Pancreas (tissue), 10 donors: ENCODE measurements around the gene TMEM120B. TPM values are rescaled to one million over a fixed set of nuclear protein-coding genes. Genes with fewer than 3 reads are reported as not detected.
A peak's percentile ranks its signal among the peaks of the same experiment; 100 is the strongest.

Experiments
- ATAC-seq, 4 donors: fragments of 200-7000 bp; cut with Tn5 transposase; one replicate each; pipeline versions ENCODE4 v1.8.0 to v1.9.1; 2020; ENCODE audit warnings: mild to moderate bottlenecking in 4 of 4, moderate library complexity in 4 of 4
- DNase-seq, 6 donors: peaks; one replicate each; pipeline ENCODE4 v3.0.0-alpha.2; 2020
- FAIRE-seq: peaks from 2 replicates; lab custom pipeline; 2012; peaks lifted over from hg19 to GRCh38; lab: Jason Lieb, UNC
- H3K27ac ChIP-seq, 4 donors: fragments of 200-600 bp; sonication (generic); 1 replicate in 3 of 4; 2 replicates in 1 of 4; pipeline versions ENCODE4 v1.5.0 to v1.8.0; 2020
- H3K27me3 ChIP-seq, 4 donors: fragments of 200-600 bp; one replicate each; pipeline ENCODE4 v1.8.0; 2021
- H3K36me3 ChIP-seq, 3 donors: fragments of 200-600 bp; sonication (generic) in 1 of 3; one replicate each; pipeline versions ENCODE4 v1.5.0 to v1.8.0; 2020 to 2021
- H3K4me1 ChIP-seq, 3 donors: fragments of 200-600 bp; one replicate each; pipeline ENCODE4 v1.8.0; 2021
- H3K4me3 ChIP-seq, 4 donors: fragments of 200-600 bp; sonication (generic) in 2 of 4; one replicate each; pipeline versions ENCODE4 v1.5.0 to v1.8.0; 2020 to 2021
- H3K9me3 ChIP-seq, 4 donors: fragments of 200-600 bp; one replicate each; pipeline ENCODE4 v1.8.0; 2021
- WGBS, 2 donors: extraction: QIAGEN DNeasy Blood & Tissue Kit; methylation state at CpG; one replicate each; pipeline ENCODE4 v1.1.7; 2013; 5-methylcytosine and 5-hydroxymethylcytosine counted together
- intact Hi-C, 3 donors: fragments of 100-400 bp; cut with DNase I; formaldehyde crosslinking; loops; one replicate each; pipeline versions ENCODE4 v1.11.1 to v1.14.2; 2022
- polyA plus RNA-seq, 2 donors: library from polyadenylated mRNA; stranded (reverse); fragments of 200-250 nt; gene quantifications; one replicate each; pipeline ENCODE4 v1.2.3, GENCODE V29; 2013
- total RNA-seq, 6 donors: library from RNA; stranded (reverse); fragmentation: NEBNext Ultra II Directional in 4 of 6; extraction: Animal tissue kit (Norgen Biotek cat#: 25700) in 4 of 6; gene quantifications; one replicate each; pipeline versions ENCODE4 v1.2.1 to v1.2.4, GENCODE V29; 2021 to 2023
- TF ChIP-seq, protein P1 (sequence below), 4 donors: fragments of 200-600 bp; sonication (generic) in 3 of 4; IDR thresholded peaks; one replicate each; pipeline versions ENCODE4 v1.5.0 to v1.8.0; 2021; ENCODE audit warnings: antibody characterized with exemption in 4 of 4
- donor health status: healthy with polysubstance abuse.
- donor health status: DM: no; HTN: no; CAD: no; lungs with moderate emphysema.
- donor health status: DM: no; HTN: no; CAD: no.
- donor health status: control.
- donor health status: control.
- donor health status: Bipolar disorder and iron deficiency.
- donor health status: DM: yes; HTN: yes; CAD: no.
- donor health status: DM: no; HTN: no; CAD: no.
- donor health status: DM: no; HTN: no; CAD: no.
- donor health status: DM: yes; HTN: yes; CAD: no.

The TMEM120B gene
- total and polyA plus RNA-seq, 8 donors, result 8.2 to 19.8 (median 11.4) TPM

DNA sequence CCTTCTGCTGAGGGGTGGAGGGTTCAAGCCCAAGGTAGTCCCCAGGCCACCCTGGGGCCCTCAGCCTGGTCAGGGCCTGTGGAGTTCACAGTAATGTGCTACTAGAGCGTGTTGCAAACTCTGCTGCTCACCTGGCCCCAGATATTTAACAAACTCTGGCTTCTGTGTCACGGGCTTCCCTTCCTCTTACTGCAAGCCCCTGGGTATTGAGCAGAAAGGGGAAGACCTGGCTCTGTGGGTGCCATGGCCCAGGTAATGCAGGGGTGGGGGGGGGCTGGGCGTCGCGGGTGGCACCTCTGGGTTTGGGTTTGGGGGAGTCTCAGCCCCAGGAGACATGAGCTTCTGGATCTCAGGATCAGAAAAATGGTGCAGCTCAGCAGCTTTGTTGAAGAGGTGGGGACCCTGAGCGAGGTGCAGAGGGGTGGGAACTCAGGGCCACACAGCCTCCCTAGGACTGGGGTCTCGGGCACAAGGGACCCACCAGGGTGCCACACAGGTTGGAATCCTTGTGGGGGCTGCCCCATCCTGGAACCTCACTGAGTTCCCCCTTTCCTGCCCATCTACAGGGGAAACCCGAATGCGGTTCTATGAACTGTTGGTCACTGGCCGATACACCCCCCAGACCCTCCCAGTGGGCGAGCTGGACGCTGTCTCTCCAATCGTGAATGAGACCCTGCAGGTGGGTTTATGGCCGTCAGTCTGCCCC, 95.2 kb downstream of the TMEM120B start:
- DNase-seq (peak in 2 of 6 donors; percentile 6 to 41), FAIRE-seq (no peak), ATAC-seq (no peak)
- Histone ChIP-seq H3K27ac (peak overlapping the region in 1 of 4 donors; percentile 28), H3K36me3 (peaks cover 0 to 26% (median 20%) of the 10 kb centered on the region in 3 donors), H3K4me3 (no peak overlapping the region), H3K9me3 (no peaks in the 10 kb centered on the region), H3K27me3 (no peaks in the 10 kb centered on the region), H3K4me1 (peaks cover 0 to 28% (median 4%) of the 10 kb centered on the region in 3 donors)
- TF ChIP-seq, protein P1, sequence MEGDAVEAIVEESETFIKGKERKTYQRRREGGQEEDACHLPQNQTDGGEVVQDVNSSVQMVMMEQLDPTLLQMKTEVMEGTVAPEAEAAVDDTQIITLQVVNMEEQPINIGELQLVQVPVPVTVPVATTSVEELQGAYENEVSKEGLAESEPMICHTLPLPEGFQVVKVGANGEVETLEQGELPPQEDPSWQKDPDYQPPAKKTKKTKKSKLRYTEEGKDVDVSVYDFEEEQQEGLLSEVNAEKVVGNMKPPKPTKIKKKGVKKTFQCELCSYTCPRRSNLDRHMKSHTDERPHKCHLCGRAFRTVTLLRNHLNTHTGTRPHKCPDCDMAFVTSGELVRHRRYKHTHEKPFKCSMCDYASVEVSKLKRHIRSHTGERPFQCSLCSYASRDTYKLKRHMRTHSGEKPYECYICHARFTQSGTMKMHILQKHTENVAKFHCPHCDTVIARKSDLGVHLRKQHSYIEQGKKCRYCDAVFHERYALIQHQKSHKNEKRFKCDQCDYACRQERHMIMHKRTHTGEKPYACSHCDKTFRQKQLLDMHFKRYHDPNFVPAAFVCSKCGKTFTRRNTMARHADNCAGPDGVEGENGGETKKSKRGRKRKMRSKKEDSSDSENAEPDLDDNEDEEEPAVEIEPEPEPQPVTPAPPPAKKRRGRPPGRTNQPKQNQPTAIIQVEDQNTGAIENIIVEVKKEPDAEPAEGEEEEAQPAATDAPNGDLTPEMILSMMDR (IDR thresholded peaks at IDR 0.05), result no peak
- intact Hi-C loops, result no loop called here
- 72 to 74% methylated on average over 14 of the region's 14 CpGs for WGBS, 2 donors

DNA sequence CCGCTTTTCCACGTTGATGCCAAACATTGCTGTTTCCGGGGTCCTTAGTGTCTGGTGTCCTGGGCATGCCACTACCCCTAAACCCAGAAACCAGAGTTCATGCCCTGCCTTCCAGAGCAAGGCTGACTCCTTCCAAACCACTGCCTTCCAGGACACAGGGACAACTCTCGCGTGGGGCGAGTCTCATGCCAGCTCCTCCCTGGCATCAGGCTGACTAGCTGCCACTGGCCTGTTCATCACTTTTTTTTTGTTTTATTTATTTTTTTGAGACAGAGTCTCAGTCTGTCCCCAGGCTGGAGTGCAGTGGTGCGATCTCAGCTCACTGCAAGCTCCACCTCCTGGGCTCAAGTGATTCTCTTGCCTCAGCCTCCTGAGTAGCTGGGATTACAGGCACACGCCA, 96.1 kb downstream of the TMEM120B start:
- peaks cover 0 to 26% (median 20%) of the 10 kb centered on the region in 3 donors for H3K36me3 ChIP-seq
- intact Hi-C loops, result no loop called here
- WGBS, 2 donors, result 89 to 90% methylated on average over 8 of the region's 8 CpGs
- no peaks in the 10 kb centered on the region for H3K27me3 ChIP-seq
- H3K4me1 ChIP-seq, result peaks cover 0 to 37% (median 10%) of the 10 kb centered on the region in 3 donors
- ATAC-seq (no peak), DNase-seq (peak in 2 of 6 donors; percentile 6 to 38), FAIRE-seq (no peak)
- TF ChIP-seq, protein P1 (IDR thresholded peaks at IDR 0.05), result no peak
- H3K9me3 ChIP-seq, result no peaks in the 10 kb centered on the region
- no peak overlapping the region for H3K27ac ChIP-seq
- no peak overlapping the region for H3K4me3 ChIP-seq

DNA sequence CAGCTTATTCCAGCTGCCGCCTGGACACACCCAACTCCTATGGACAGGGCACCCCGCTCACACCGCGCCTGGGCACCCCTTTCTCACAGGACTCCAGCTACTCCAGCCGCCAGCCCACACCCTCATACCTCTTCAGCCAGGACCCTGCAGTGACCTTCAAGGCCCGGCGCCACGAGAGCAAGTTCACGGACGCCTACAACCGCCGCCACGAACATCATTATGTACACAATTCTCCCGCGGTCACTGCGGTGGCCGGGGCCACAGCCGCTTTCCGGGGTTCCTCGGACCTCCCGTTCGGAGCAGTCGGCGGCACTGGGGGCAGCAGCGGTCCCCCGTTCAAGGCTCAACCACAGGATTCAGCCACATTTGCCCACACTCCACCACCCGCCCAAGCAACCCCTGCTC, 97.2 kb downstream of the TMEM120B start:
- intact Hi-C loops, result no loop called here
- WGBS, 2 donors, result 78 to 81% methylated on average over 27 of the region's 27 CpGs

DNA sequence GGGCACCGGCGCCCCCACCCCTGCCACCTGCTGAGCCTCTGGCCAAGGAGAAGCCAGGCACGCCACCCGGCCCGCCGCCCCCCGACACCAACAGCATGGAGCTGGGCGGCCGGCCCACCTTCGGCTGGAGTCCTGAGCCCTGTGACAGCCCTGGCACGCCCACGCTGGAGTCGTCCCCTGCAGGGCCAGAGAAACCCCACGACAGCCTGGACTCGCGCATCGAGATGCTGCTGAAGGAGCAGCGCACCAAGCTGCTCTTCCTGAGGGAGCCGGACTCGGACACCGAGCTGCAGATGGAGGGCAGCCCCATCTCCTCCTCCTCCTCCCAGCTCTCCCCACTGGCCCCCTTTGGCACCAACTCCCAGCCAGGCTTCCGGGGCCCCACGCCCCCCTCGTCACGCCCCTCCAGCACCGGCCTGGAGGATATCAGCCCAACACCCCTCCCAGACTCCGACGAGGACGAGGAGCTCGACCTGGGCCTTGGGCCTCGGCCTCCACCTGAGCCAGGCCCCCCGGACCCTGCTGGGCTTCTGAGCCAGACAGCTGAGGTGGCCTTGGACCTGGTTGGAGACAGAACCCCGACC, 97.8 kb downstream of the TMEM120B start:
- no peak for FAIRE-seq
- DNase-seq, result peak in 3 of 6 donors; percentile 26 to 80 (median 60)
- Histone ChIP-seq H3K4me1 (peaks cover 0 to 38% (median 12%) of the 10 kb centered on the region in 3 donors), H3K27ac (no peak overlapping the region), H3K4me3 (no peak overlapping the region), H3K9me3 (no peaks in the 10 kb centered on the region), H3K27me3 (no peaks in the 10 kb centered on the region), H3K36me3 (peaks cover 4 to 32% (median 20%) of the 10 kb centered on the region in 3 donors)
- WGBS, 2 donors, result 75 to 80% methylated on average over 22 to 33 of the region's 33 CpGs
- TF ChIP-seq, protein P1 (IDR thresholded peaks at IDR 0.05), result no peak
- intact Hi-C loops, result no loop called here
- no peak for ATAC-seq

More for the DNA sequence above, 97.2 kb downstream of the TMEM120B start:
- DNase-seq (peak in 4 of 6 donors; percentile 18 to 69 (median 39)), FAIRE-seq (no peak), ATAC-seq (no peak)
- Histone ChIP-seq H3K9me3 (no peaks in the 10 kb centered on the region), H3K4me1 (peaks cover 0 to 38% (median 12%) of the 10 kb centered on the region in 3 donors), H3K4me3 (no peak overlapping the region), H3K36me3 (peaks cover 0 to 26% (median 20%) of the 10 kb centered on the region in 3 donors), H3K27ac (no peak overlapping the region), H3K27me3 (no peaks in the 10 kb centered on the region)
- TF ChIP-seq, protein P1 (IDR thresholded peaks at IDR 0.05), result no peak
